GM21526 (cell line): ENCODE data around the gene PSMD9.
A peak's percentile ranks its signal among the peaks of the same experiment; 100 is the strongest.
"Not testable (repeated sequence)": the region's sequence is repeated elsewhere in the genome, so short reads cannot be mapped to it uniquely, and the experiment has no call there.

Experiments
- ATAC-seq: cut with Tn5 transposase; IDR thresholded peaks from one replicate; pipeline ENCODE4 v1.9.1; 2021; ENCODE audit warnings: moderate library complexity; ENCODE audit not compliant: unreplicated experiment, low FRiP score

Gene PSMD9

GRCh38 chr12:121917950-121918678 is 29.5 kb downstream of the PSMD9 start, which contains the start of gene CFAP251:
CFAP251 (plus strand) TSS chr12:121918592; CDS start chr12:121921306, 2,714 bp downstream.
- peak; percentile 93 for ATAC-seq

GRCh38 chr12:121918679-121919038 is 30.1 kb downstream of the PSMD9 start:
- peak; percentile 21 for ATAC-seq

GRCh38 chr12:121921066-121921465 is 32.5 kb downstream of the PSMD9 start:
- ATAC-seq: no peak

- ATAC-seq: no peak
Observed at GRCh38 chr12:121925358-121925695, 36.7 kb downstream of the PSMD9 start.

GRCh38 chr12:121926874-121927706 is 38.5 kb downstream of the PSMD9 start:
- ATAC-seq: no peak

GRCh38 chr12:121927813-121928212 is 39.2 kb downstream of the PSMD9 start:
- ATAC-seq: no peak

- ATAC-seq: not testable (repeated sequence)
Observed at GRCh38 chr12:121929545-121929944, 41.0 kb downstream of the PSMD9 start.

GRCh38 chr12:121930862-121931261 is 42.3 kb downstream of the PSMD9 start:
- ATAC-seq: no peak

- no peak for ATAC-seq
Observed at GRCh38 chr12:121932176-121932536, 43.6 kb downstream of the PSMD9 start.

- no peak for ATAC-seq
Observed at GRCh38 chr12:121932914-121933521, 44.4 kb downstream of the PSMD9 start.

GRCh38 chr12:121933522-121934308 is 45.1 kb downstream of the PSMD9 start:
- ATAC-seq: no peak

- no peak for ATAC-seq
Observed at GRCh38 chr12:121934309-121934664, 45.7 kb downstream of the PSMD9 start.

- no peak for ATAC-seq
Observed at GRCh38 chr12:121937654-121938053, 49.1 kb downstream of the PSMD9 start.

GRCh38 chr12:121939186-121939585 is 50.6 kb downstream of the PSMD9 start:
- ATAC-seq: no peak

- ATAC-seq: no peak
Observed at GRCh38 chr12:121939992-121940766, 51.6 kb downstream of the PSMD9 start.

- no peak for ATAC-seq
Observed at GRCh38 chr12:121942145-121942718, 53.6 kb downstream of the PSMD9 start.

- no peak for ATAC-seq
Observed at GRCh38 chr12:121943926-121944325, 55.3 kb downstream of the PSMD9 start.

- ATAC-seq: no peak
Observed at GRCh38 chr12:121946313-121947025, 57.9 kb downstream of the PSMD9 start.

GRCh38 chr12:121947981-121948380 is 59.4 kb downstream of the PSMD9 start:
- no peak for ATAC-seq
